ENCODE measurements around the gene GMDS. TPM values are rescaled to one million over a fixed set of nuclear protein-coding genes. Genes with fewer than 3 reads are reported as not detected.

Gene GMDS
- total RNA-seq, 1 experiment from 2014 or later: 35.0 TPM

DNA sequence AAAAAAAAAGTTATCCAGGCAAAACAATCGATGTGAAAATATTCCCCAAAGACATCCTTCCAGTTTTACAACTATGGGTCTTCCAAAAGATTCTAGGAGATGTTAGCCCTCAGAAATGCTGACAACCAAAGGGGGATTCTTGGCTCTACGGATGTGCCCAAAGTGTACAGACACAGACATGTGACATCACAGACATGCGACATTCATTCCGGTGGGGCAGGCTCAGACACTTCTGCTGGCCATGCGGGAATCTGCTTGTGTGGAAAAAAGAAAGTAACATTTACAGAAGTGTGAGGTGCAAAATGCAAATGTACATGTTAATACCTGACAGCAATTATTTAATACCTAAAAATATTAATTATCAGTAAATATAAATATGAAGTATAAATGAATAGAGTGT is 367.1 kb downstream of the GMDS start:
- no peak overlapping the region for H3K27ac Mint-ChIP-seq
- no peaks in the 10 kb centered on the region for H3K27me3 Mint-ChIP-seq (ENCODE audit: low read depth)
- DNase-seq (ENCODE audit: low spot score) (no peak), ATAC-seq (no peak)
- POLR2A ChIA-PET: no interaction called here
- no peak overlapping the region for H3K4me3 Mint-ChIP-seq
- H3K36me3 Mint-ChIP-seq: no peaks in the 10 kb centered on the region
- peaks cover 8% of the 10 kb centered on the region for H3K4me1 Mint-ChIP-seq
- CTCF ChIA-PET: interaction anchor here (0.6 kb wide), 1 partner anchor 273 kb away, joined by 3 read pairs; no protein-coding TSS in a partner anchor
- TF ChIP-seq SMAD3 (CRISPR knock-in tag; IDR thresholded peaks at IDR 0.05; ENCODE audit: borderline replicate concordance) (no peak), RELA (CRISPR knock-in tag; IDR thresholded peaks at IDR 0.05; ENCODE audit: borderline replicate concordance) (no peak), NFE2L1 (CRISPR knock-in tag; IDR thresholded peaks at IDR 0.05) (no peak), ZNF263 (CRISPR knock-in tag; IDR thresholded peaks at IDR 0.05; ENCODE audit: low read depth) (no peak), ZNF232 (CRISPR knock-in tag; IDR thresholded peaks at IDR 0.05) (no peak), ELF4 (CRISPR knock-in tag; IDR thresholded peaks at IDR 0.05; ENCODE audit: low read depth) (no peak), ZNF396 (CRISPR knock-in tag; IDR thresholded peaks at IDR 0.05; ENCODE audit: borderline replicate concordance) (no peak), FOXJ3 (CRISPR knock-in tag; IDR thresholded peaks at IDR 0.05; ENCODE audit: borderline replicate concordance) (no peak)
- TF ChIP-seq, protein P1, sequence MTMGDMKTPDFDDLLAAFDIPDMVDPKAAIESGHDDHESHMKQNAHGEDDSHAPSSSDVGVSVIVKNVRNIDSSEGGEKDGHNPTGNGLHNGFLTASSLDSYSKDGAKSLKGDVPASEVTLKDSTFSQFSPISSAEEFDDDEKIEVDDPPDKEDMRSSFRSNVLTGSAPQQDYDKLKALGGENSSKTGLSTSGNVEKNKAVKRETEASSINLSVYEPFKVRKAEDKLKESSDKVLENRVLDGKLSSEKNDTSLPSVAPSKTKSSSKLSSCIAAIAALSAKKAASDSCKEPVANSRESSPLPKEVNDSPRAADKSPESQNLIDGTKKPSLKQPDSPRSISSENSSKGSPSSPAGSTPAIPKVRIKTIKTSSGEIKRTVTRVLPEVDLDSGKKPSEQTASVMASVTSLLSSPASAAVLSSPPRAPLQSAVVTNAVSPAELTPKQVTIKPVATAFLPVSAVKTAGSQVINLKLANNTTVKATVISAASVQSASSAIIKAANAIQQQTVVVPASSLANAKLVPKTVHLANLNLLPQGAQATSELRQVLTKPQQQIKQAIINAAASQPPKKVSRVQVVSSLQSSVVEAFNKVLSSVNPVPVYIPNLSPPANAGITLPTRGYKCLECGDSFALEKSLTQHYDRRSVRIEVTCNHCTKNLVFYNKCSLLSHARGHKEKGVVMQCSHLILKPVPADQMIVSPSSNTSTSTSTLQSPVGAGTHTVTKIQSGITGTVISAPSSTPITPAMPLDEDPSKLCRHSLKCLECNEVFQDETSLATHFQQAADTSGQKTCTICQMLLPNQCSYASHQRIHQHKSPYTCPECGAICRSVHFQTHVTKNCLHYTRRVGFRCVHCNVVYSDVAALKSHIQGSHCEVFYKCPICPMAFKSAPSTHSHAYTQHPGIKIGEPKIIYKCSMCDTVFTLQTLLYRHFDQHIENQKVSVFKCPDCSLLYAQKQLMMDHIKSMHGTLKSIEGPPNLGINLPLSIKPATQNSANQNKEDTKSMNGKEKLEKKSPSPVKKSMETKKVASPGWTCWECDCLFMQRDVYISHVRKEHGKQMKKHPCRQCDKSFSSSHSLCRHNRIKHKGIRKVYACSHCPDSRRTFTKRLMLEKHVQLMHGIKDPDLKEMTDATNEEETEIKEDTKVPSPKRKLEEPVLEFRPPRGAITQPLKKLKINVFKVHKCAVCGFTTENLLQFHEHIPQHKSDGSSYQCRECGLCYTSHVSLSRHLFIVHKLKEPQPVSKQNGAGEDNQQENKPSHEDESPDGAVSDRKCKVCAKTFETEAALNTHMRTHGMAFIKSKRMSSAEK (CRISPR knock-in tag; IDR thresholded peaks at IDR 0.05; ENCODE audit: borderline replicate concordance): no peak
- TF ChIP-seq, protein P2, sequence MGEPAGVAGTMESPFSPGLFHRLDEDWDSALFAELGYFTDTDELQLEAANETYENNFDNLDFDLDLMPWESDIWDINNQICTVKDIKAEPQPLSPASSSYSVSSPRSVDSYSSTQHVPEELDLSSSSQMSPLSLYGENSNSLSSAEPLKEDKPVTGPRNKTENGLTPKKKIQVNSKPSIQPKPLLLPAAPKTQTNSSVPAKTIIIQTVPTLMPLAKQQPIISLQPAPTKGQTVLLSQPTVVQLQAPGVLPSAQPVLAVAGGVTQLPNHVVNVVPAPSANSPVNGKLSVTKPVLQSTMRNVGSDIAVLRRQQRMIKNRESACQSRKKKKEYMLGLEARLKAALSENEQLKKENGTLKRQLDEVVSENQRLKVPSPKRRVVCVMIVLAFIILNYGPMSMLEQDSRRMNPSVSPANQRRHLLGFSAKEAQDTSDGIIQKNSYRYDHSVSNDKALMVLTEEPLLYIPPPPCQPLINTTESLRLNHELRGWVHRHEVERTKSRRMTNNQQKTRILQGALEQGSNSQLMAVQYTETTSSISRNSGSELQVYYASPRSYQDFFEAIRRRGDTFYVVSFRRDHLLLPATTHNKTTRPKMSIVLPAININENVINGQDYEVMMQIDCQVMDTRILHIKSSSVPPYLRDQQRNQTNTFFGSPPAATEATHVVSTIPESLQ (CRISPR knock-in tag; IDR thresholded peaks at IDR 0.05): no peak
- TF ChIP-seq, protein P3, sequence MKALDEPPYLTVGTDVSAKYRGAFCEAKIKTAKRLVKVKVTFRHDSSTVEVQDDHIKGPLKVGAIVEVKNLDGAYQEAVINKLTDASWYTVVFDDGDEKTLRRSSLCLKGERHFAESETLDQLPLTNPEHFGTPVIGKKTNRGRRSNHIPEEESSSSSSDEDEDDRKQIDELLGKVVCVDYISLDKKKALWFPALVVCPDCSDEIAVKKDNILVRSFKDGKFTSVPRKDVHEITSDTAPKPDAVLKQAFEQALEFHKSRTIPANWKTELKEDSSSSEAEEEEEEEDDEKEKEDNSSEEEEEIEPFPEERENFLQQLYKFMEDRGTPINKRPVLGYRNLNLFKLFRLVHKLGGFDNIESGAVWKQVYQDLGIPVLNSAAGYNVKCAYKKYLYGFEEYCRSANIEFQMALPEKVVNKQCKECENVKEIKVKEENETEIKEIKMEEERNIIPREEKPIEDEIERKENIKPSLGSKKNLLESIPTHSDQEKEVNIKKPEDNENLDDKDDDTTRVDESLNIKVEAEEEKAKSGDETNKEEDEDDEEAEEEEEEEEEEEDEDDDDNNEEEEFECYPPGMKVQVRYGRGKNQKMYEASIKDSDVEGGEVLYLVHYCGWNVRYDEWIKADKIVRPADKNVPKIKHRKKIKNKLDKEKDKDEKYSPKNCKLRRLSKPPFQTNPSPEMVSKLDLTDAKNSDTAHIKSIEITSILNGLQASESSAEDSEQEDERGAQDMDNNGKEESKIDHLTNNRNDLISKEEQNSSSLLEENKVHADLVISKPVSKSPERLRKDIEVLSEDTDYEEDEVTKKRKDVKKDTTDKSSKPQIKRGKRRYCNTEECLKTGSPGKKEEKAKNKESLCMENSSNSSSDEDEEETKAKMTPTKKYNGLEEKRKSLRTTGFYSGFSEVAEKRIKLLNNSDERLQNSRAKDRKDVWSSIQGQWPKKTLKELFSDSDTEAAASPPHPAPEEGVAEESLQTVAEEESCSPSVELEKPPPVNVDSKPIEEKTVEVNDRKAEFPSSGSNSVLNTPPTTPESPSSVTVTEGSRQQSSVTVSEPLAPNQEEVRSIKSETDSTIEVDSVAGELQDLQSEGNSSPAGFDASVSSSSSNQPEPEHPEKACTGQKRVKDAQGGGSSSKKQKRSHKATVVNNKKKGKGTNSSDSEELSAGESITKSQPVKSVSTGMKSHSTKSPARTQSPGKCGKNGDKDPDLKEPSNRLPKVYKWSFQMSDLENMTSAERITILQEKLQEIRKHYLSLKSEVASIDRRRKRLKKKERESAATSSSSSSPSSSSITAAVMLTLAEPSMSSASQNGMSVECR (CRISPR knock-in tag; IDR thresholded peaks at IDR 0.05; ENCODE audit: borderline replicate concordance): no peak
- 0 out of 2 replicates have a peak, but pooled peaks cover 6% of the 10 kb centered on the region for H3K9me3 Mint-ChIP-seq

DNA sequence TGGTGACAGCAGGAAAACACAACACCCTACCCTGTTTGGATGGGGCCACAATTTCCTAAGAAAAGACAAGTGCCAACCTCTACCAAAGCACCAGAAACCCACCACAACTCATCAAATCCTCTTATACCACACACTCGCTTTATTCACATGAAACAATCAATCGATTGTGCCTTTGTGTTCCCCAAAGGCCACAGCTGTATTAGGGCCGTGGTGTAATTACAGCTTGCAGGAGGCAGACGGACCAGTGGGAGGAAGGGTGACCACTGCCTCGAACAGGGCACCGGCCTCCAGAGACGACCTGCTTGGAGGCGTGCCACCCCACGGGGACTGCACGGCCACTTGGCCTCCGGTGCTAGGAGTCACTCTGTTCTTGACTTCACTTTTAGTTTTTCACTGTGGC is 371.6 kb downstream of the GMDS start:
- Mint-ChIP-seq H3K36me3 (no peaks in the 10 kb centered on the region), H3K27ac (no peak overlapping the region; the same call in 1 of the 2 replicates), H3K4me3 (no peak overlapping the region), H3K9me3 (0 out of 2 replicates have a peak, but pooled peaks cover 6% of the 10 kb centered on the region), H3K4me1 (peaks cover 53% of the 10 kb centered on the region), H3K27me3 (ENCODE audit: low read depth) (no peaks in the 10 kb centered on the region)
- CTCF ChIA-PET: interaction anchor here (1.4 kb wide), 1 partner anchor 20 kb away, joined by 3 read pairs; no protein-coding TSS in a partner anchor
- ATAC-seq (no peak), DNase-seq (ENCODE audit: low spot score) (no peak)
- POLR2A ChIA-PET: no interaction called here
- TF ChIP-seq ESRRA (CRISPR knock-in tag; IDR thresholded peaks at IDR 0.05; ENCODE audit: borderline replicate concordance): no peak
- no peak for TF ChIP-seq NFATC4 (CRISPR knock-in tag; IDR thresholded peaks at IDR 0.05)
- no peak for TF ChIP-seq FOXK1 (CRISPR knock-in tag; IDR thresholded peaks at IDR 0.05)
- no peak for TF ChIP-seq ATF1 (CRISPR knock-in tag; IDR thresholded peaks at IDR 0.05)
- TF ChIP-seq EMX1 (CRISPR knock-in tag; IDR thresholded peaks at IDR 0.05): no peak
- no peak for TF ChIP-seq TP53 (CRISPR knock-in tag; IDR thresholded peaks at IDR 0.05)
- TF ChIP-seq ELF4 (CRISPR knock-in tag; IDR thresholded peaks at IDR 0.05; ENCODE audit: low read depth): no peak
- TF ChIP-seq, protein P4, sequence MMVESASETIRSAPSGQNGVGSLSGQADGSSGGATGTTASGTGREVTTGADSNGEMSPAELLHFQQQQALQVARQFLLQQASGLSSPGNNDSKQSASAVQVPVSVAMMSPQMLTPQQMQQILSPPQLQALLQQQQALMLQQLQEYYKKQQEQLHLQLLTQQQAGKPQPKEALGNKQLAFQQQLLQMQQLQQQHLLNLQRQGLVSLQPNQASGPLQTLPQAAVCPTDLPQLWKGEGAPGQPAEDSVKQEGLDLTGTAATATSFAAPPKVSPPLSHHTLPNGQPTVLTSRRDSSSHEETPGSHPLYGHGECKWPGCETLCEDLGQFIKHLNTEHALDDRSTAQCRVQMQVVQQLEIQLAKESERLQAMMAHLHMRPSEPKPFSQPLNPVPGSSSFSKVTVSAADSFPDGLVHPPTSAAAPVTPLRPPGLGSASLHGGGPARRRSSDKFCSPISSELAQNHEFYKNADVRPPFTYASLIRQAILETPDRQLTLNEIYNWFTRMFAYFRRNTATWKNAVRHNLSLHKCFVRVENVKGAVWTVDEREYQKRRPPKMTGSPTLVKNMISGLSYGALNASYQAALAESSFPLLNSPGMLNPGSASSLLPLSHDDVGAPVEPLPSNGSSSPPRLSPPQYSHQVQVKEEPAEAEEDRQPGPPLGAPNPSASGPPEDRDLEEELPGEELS (CRISPR knock-in tag; IDR thresholded peaks at IDR 0.05): no peak
- no peak for TF ChIP-seq CBFB (CRISPR knock-in tag; IDR thresholded peaks at IDR 0.05; ENCODE audit: low read depth)

Measured in WTC11 (cell line).